ENCODE results near the gene RASA1.

DNA sequence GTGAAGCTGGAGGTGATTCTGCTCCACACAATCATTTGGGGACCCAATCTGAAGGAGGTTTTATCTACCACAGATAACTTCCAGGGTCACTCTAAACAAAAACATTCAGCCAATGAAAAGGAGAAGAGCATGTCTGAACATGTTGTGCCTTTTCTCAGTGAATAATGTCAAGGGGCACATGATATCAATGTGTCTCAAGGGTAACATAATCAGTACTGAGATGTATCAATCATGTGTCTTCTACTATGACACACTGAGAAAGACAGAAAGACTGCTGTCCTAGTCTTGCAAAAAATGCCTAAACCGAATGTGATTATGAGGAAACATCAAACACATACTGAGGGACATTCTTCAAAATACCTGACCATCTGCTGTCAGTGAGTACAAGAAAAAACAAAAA, 25.4 kb upstream of the RASA1 start:
- TF ChIP-seq CTCF (conservative IDR thresholded peaks at IDR 0.05; ENCODE audit: low read depth, low read length) (no peak), EZH2 (IDR thresholded peaks at IDR 0.05; ENCODE audit: low read length, unreplicated experiment) (no peak), EZH2phosphoT487 (IDR thresholded peaks at IDR 0.05; ENCODE audit: borderline replicate concordance, low read length) (no peak)

All from PC-3 (cell line).